ENCODE measurements around the gene SLC51A.

SLC51A gene

DNA sequence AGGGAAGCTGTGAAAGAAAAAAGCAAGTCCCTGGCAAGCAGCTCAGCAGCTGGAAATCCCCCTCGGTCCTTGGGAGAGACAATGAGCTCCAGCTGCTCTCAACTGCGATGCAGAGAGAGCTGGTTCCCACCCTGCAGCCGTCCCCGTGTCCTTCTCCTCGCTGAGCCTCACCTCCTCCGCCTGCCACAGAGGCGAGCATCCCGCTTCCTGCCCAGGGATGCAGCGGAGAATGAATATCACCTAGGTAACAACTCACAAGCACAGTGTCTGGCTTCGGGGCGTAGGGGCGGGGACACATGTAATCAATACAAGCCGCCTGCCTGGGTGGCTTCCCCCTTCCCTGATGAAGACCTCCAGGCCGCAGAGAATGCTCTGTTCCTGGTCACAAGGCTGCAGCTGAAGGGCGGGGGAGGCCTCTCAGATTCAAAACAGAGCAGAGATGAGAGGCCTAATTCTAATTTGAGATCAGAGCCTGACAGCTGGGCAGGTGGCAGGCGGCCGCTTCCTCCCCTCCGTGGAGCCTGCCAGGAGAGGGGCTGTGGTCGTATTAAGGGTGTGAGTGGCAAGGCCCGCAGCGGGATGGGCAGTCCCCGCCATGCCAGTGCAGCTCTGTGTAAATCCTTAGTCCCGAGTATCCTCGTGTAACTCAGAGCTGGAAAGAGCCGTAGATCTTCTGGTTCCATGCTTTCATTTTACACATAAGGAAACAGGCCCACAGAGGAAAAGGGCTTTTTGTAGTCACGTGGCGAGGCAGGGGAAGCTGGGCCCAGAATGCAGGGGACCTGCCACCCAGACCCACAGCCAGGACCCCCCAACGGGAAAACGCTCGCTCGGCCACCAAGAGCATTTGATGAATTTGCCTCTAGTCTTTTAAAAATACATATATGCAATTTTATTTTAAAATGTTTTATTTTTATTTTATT, 29.4 kb upstream of the SLC51A start:
- no peak for DNase-seq
- Histone ChIP-seq H3K36me3 (replicated peaks) (no peaks in the 10 kb centered on the region), H3K4me3 (ENCODE audit: low read depth, low read length) (no peak overlapping the region), H3K27me3 (replicated peaks) (no peaks in the 10 kb centered on the region), H3K27ac (no peak overlapping the region)
- TF ChIP-seq, protein P1, sequence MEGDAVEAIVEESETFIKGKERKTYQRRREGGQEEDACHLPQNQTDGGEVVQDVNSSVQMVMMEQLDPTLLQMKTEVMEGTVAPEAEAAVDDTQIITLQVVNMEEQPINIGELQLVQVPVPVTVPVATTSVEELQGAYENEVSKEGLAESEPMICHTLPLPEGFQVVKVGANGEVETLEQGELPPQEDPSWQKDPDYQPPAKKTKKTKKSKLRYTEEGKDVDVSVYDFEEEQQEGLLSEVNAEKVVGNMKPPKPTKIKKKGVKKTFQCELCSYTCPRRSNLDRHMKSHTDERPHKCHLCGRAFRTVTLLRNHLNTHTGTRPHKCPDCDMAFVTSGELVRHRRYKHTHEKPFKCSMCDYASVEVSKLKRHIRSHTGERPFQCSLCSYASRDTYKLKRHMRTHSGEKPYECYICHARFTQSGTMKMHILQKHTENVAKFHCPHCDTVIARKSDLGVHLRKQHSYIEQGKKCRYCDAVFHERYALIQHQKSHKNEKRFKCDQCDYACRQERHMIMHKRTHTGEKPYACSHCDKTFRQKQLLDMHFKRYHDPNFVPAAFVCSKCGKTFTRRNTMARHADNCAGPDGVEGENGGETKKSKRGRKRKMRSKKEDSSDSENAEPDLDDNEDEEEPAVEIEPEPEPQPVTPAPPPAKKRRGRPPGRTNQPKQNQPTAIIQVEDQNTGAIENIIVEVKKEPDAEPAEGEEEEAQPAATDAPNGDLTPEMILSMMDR (IDR thresholded peaks at IDR 0.05; ENCODE audit: low read depth, low read length, missing control alignments) = no peak
- in situ Hi-C loops (cut with HindIII; ENCODE audit: low pct_ligation_motif_present, low sequenced_read_pairs) = no loop called here

DNA sequence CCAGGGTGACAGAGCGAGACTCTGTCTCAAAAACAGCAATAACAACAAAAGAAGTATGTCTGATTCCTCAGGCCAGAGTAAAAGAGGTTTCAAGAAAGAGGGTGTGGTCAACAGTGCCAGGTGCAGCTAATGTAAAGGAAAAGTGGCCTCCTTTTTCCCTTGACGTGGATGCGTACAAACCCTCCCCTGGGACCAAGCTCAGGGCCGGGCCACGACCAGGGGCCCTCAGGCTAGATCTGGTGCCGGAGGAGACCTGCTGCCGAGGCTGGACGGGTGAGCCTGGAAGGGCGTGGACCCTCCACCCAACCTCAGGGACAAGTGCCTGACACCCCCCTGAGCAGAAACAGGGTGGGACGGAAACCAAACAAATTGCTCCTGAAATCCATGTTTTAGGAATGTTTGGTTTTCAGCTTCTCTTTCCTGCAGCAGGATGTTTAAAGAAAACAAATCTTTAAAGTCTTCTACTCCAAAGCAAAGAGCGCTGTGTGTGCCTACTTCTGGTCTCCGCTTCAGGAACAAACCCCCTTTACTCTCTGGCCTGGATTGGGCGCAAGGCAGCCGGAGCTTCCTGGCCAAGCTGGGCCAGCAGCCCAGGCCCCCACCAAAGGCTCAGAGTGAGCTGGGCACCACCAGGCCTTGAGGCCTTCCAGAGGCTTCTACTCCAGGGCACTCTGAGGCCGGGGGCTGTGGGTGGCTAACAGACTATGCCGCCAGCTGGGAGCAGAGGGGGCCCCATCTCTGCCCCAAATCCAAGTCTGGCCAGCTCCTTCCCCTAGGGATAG, 26.6 kb upstream of the SLC51A start:
- Histone ChIP-seq H3K27ac (no peak overlapping the region), H3K27me3 (replicated peaks) (no peaks in the 10 kb centered on the region), H3K36me3 (replicated peaks) (no peaks in the 10 kb centered on the region), H3K4me3 (ENCODE audit: low read depth, low read length) (no peak overlapping the region)
- in situ Hi-C loops (cut with HindIII; ENCODE audit: low pct_ligation_motif_present, low sequenced_read_pairs) = no loop called here
- TF ChIP-seq, protein P1 (IDR thresholded peaks at IDR 0.05; ENCODE audit: low read depth, low read length, missing control alignments) = no peak
- no peak for DNase-seq

DNA sequence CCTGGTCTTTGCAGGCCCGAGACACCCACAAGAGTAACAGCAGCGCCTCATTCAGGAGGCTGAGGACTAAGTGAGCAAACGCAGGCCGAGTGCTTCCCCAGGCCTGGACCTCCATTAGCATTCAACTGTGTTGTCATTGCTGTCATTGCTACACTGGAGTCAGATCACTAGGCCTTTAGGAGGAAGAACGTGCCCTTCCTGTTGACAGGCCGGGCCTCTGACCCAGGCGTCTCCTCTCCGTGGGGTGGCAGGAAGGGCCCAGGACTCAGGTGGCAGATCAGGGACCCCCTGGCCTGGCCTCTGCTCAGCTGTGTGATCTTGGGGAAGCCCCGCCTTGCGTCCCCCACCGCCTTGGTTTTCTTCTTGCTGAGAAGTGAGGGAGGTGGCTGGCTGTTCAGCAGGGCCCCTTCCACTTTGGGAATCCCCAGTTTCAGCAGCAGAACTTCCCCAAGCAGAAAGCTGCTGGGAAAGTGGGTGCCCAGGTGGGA, 24.3 kb upstream of the SLC51A start:
- Histone ChIP-seq H3K36me3 (replicated peaks) (no peaks in the 10 kb centered on the region), H3K27ac (no peak overlapping the region), H3K4me3 (ENCODE audit: low read depth, low read length) (no peak overlapping the region), H3K27me3 (replicated peaks) (no peaks in the 10 kb centered on the region)
- no peak for DNase-seq
- TF ChIP-seq, protein P1 (IDR thresholded peaks at IDR 0.05; ENCODE audit: low read depth, low read length, missing control alignments) = peak; percentile 18
- in situ Hi-C loops (cut with HindIII; ENCODE audit: low pct_ligation_motif_present, low sequenced_read_pairs) = no loop called here

DNA sequence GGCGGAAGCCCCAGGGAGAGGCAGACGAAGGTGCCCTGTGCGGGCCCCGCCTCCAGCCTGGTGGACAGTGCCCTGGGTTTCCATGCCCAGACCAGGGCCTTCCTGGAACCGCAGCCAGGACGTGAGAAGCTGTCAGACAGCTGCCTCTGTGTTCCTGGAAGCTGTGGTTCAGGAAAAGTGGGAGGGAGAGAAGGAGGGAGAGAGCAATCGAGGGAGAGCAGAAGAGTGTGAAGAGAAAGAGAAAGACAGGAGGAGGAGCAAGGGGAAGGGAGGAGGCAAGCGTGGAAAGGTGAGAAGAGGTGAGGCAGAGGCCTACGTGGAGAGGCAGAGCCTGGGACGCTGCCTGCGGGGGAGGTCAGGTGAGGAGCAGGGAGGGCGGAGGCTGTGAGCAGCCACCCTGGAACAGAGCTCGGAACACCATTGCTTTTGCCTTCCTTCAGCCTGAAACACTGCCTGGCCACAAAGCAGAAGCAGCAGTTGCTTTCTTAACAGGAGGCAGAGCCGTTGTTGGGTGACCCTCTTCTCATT, 23.7 kb upstream of the SLC51A start:
- Histone ChIP-seq H3K4me3 (ENCODE audit: low read depth, low read length) (no peak overlapping the region), H3K36me3 (replicated peaks) (no peaks in the 10 kb centered on the region), H3K27ac (no peak overlapping the region), H3K27me3 (replicated peaks) (no peaks in the 10 kb centered on the region)
- TF ChIP-seq, protein P1 (IDR thresholded peaks at IDR 0.05; ENCODE audit: low read depth, low read length, missing control alignments) = no peak
- DNase-seq = no peak
- in situ Hi-C loops (cut with HindIII; ENCODE audit: low pct_ligation_motif_present, low sequenced_read_pairs) = no loop called here

DNA sequence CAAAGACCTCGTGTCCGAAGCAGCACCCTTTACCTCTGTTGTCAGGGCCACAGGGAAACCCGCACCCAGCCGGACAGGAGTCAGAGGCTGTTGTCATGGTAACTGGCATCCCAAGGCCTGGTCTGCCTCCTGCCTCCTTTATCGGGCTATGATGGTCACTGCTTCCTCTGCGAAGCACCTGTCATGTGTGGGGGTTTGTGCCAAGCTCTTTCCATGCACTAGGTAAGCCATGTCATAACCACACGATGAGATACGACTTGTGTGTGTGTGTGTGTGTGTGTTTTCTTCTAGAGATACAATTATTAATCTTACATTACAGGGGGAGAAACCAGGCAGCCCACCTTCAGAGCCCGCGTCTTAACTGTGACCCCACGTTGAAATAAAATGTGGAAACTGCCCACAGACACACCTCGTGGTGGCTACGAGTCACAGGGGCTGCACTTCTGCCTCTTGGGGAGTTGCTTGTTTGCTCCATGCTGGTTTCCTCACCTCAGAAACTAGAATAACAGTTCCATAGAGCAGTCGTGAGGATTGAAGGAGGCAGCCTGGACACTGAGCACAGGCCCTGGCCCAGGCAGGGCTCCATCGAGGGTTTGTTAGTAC, 23.1 kb upstream of the SLC51A start:
- in situ Hi-C loops (cut with HindIII; ENCODE audit: low pct_ligation_motif_present, low sequenced_read_pairs) = no loop called here
- H3K4me3 ChIP-seq (ENCODE audit: low read depth, low read length) = no peak overlapping the region
- no peak overlapping the region for H3K27ac ChIP-seq

More for the DNA sequence above, 23.1 kb upstream of the SLC51A start:
- no peak for DNase-seq
- Histone ChIP-seq H3K36me3 (replicated peaks) (no peaks in the 10 kb centered on the region), H3K27me3 (replicated peaks) (no peaks in the 10 kb centered on the region)
- TF ChIP-seq, protein P1 (IDR thresholded peaks at IDR 0.05; ENCODE audit: low read depth, low read length, missing control alignments) = no peak
